Measurements from ENCODE around the gene CYP1B1. TPM values are rescaled to one million over a fixed set of nuclear protein-coding genes. Genes with fewer than 3 reads are reported as not detected.

Gene CYP1B1
- total RNA-seq, 2 experiments from 2014 or later, result 0.14 to 0.17 TPM

DNA sequence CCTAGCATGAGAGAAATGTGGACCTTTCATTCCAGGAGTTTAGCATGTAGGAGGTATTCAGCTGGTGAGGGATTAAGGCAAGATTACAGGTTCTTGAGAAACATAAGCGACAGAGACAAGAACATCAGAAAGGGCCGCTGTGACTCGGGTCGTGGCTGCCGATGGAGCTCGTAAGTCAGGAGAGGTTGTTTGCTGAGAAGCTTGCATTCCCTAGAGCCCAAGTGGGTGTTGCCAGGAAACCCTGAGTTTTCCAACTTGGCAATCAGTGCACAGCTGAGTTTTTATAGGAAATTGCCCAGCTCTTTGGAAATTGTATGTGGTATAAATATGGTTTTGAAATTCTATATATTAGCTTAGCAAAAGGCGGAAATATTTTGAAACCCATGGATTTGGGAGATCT lies 46.4 kb upstream of the CYP1B1 start:
- H3K9me3 Mint-ChIP-seq, result peaks cover 4% of the 10 kb centered on the region
- H3K27me3 Mint-ChIP-seq, result peaks cover 5% of the 10 kb centered on the region
- H3K27ac Mint-ChIP-seq, result no peak overlapping the region
- H3K4me1 Mint-ChIP-seq (ENCODE audit: low read depth), result no peaks in the 10 kb centered on the region
- DNase-seq (no peak), ATAC-seq (ENCODE audit: poor library complexity) (no peak)
- POLR2A ChIA-PET, result no interaction called here
- no peak overlapping the region for H3K4me3 ChIP-seq (ENCODE audit: low read length)
- TF ChIP-seq, protein P1, sequence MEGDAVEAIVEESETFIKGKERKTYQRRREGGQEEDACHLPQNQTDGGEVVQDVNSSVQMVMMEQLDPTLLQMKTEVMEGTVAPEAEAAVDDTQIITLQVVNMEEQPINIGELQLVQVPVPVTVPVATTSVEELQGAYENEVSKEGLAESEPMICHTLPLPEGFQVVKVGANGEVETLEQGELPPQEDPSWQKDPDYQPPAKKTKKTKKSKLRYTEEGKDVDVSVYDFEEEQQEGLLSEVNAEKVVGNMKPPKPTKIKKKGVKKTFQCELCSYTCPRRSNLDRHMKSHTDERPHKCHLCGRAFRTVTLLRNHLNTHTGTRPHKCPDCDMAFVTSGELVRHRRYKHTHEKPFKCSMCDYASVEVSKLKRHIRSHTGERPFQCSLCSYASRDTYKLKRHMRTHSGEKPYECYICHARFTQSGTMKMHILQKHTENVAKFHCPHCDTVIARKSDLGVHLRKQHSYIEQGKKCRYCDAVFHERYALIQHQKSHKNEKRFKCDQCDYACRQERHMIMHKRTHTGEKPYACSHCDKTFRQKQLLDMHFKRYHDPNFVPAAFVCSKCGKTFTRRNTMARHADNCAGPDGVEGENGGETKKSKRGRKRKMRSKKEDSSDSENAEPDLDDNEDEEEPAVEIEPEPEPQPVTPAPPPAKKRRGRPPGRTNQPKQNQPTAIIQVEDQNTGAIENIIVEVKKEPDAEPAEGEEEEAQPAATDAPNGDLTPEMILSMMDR (IDR thresholded peaks at IDR 0.05), result no peak
- peaks cover 0 to 3% of the 10 kb centered on the region in 2 experiments for H3K9me3 ChIP-seq (ENCODE audit: control insufficient read depth in 1 of 2, insufficient read depth in 1 of 2, low read length in 2 of 2)
- no peaks in the 10 kb centered on the region for H3K4me1 ChIP-seq (ENCODE audit: insufficient read depth, low read length)
- H3K27ac ChIP-seq (ENCODE audit: low read depth in 1 of 2, low read length in 2 of 2), result no peak overlapping the region
- H3K36me3 ChIP-seq (ENCODE audit: insufficient read depth, low read length), result no peaks in the 10 kb centered on the region
- CTCF ChIA-PET, result interaction anchor here (0.7 kb wide), 1 partner anchor 171 kb away, joined by 3 read pairs; no protein-coding TSS in a partner anchor
- H3K27me3 ChIP-seq (ENCODE audit: control insufficient read depth in 1 of 2, insufficient read depth in 2 of 2, low read length in 2 of 2), result no peaks in the 10 kb centered on the region
- no peak overlapping the region for H3K4me3 Mint-ChIP-seq
- no peaks in the 10 kb centered on the region for H3K36me3 Mint-ChIP-seq (ENCODE audit: low read depth)
- intact Hi-C loops (cut with DNase I, micrococcal nuclease), result no loop called here

DNA sequence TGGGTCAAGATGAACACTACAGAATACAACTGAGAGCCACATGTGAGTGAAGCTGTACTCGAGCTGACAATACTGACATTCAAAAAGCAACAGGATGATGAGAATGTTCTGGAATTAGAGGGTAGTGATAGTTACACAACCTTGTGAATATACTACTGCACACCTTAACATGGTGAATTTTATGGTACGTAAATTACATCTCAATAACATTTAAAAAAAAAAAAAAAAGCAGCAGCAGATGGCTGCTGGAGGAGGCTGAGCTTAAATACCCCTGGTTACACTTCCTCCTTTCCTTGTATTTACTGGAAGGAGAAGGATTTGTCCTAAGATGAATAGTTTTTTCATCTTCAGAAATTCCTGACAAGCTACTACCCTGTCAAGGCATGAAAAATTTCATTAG lies 45.5 kb upstream of the CYP1B1 start:
- no peaks in the 10 kb centered on the region for H3K9me3 ChIP-seq (ENCODE audit: control insufficient read depth in 1 of 2, insufficient read depth in 1 of 2, low read length in 2 of 2)
- Mint-ChIP-seq H3K27ac (no peak overlapping the region), H3K4me3 (no peak overlapping the region), H3K9me3 (no peaks in the 10 kb centered on the region), H3K36me3 (ENCODE audit: low read depth) (no peaks in the 10 kb centered on the region), H3K27me3 (peaks cover 5% of the 10 kb centered on the region), H3K4me1 (ENCODE audit: low read depth) (no peaks in the 10 kb centered on the region)
- H3K4me3 ChIP-seq (ENCODE audit: low read length), result no peak overlapping the region
- no peaks in the 10 kb centered on the region for H3K36me3 ChIP-seq (ENCODE audit: insufficient read depth, low read length)
- TF ChIP-seq, protein P1 (IDR thresholded peaks at IDR 0.05), result no peak
- no peaks in the 10 kb centered on the region for H3K27me3 ChIP-seq (ENCODE audit: control insufficient read depth in 1 of 2, insufficient read depth in 2 of 2, low read length in 2 of 2)
- H3K27ac ChIP-seq (ENCODE audit: low read depth in 1 of 2, low read length in 2 of 2), result no peak overlapping the region
- DNase-seq (no peak), ATAC-seq (ENCODE audit: poor library complexity) (no peak)
- H3K4me1 ChIP-seq (ENCODE audit: insufficient read depth, low read length), result no peaks in the 10 kb centered on the region
- POLR2A ChIA-PET, result no interaction called here
- CTCF ChIA-PET, result interaction anchor here (0.7 kb wide), 1 partner anchor 171 kb away, joined by 3 read pairs; no protein-coding TSS in a partner anchor
- intact Hi-C loops (cut with DNase I, micrococcal nuclease), result no loop called here

DNA sequence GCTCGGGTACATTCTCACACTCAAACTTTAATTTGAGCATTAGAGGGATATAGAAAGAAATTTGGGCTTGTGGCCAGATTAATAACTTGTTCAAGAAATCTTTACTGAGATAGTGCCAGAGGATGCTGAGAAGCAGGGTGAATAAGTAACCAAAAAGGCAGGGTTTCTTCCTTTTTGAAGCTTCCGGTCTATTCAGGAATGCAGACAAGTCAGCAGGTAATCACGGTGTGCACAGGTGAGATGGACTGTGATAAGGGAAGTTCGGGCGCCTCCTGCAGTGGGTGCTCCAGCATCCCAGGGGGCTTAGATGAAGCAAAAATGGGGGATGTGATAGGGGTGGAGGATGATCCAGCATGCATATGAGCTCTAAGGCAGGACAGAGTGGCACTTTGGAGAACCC lies 44.9 kb upstream of the CYP1B1 start:
- Histone ChIP-seq H3K4me3 (ENCODE audit: low read length) (no peak overlapping the region), H3K9me3 (ENCODE audit: control insufficient read depth in 1 of 2, insufficient read depth in 1 of 2, low read length in 2 of 2) (no peaks in the 10 kb centered on the region), H3K27ac (ENCODE audit: low read depth in 1 of 2, low read length in 2 of 2) (no peak overlapping the region), H3K27me3 (ENCODE audit: control insufficient read depth in 1 of 2, insufficient read depth in 2 of 2, low read length in 2 of 2) (no peaks in the 10 kb centered on the region), H3K36me3 (ENCODE audit: insufficient read depth, low read length) (no peaks in the 10 kb centered on the region), H3K4me1 (ENCODE audit: insufficient read depth, low read length) (no peaks in the 10 kb centered on the region)
- Mint-ChIP-seq H3K9me3 (no peaks in the 10 kb centered on the region), H3K36me3 (ENCODE audit: low read depth) (no peaks in the 10 kb centered on the region), H3K4me1 (ENCODE audit: low read depth) (no peaks in the 10 kb centered on the region), H3K27me3 (peaks cover 7% of the 10 kb centered on the region), H3K27ac (no peak overlapping the region), H3K4me3 (no peak overlapping the region)
- TF ChIP-seq, protein P1 (IDR thresholded peaks at IDR 0.05), result no peak
- ATAC-seq (ENCODE audit: poor library complexity) (no peak), DNase-seq (no peak)
- POLR2A ChIA-PET, result no interaction called here
- CTCF ChIA-PET, result no interaction called here
- intact Hi-C loops (cut with DNase I, micrococcal nuclease), result no loop called here
